HG02938 (cell line): Measurements from ENCODE around the gene PAX4.
"Not testable (repeated sequence)": the region's sequence is repeated elsewhere in the genome, so short reads cannot be mapped to it uniquely, and the experiment has no call there.

Experiments
- ATAC-seq: cut with Tn5 transposase; IDR thresholded peaks from one replicate; pipeline ENCODE4 v1.9.1; 2021; ENCODE audit warnings: mild to moderate bottlenecking, moderate library complexity; ENCODE audit not compliant: unreplicated experiment

PAX4 gene

GRCh38 chr7:127587663-127588018 lies 30.3 kb downstream of the PAX4 start:
- ATAC-seq = no peak

- ATAC-seq = no peak
Measured at GRCh38 chr7:127586346-127586745, 31.6 kb downstream of the PAX4 start.

GRCh38 chr7:127585044-127585953 lies 32.6 kb downstream of the PAX4 start, which contains the start of gene GCC1:
TSS of gene GCC1 (minus strand) at chr7:127585596. CDS start at chr7:127585182, 414 bp downstream.
- ATAC-seq = peak; percentile 73

- ATAC-seq = no peak
Measured at GRCh38 chr7:127584648-127585043, 33.3 kb downstream of the PAX4 start.

- no peak for ATAC-seq
Measured at GRCh38 chr7:127582361-127582760, 35.6 kb downstream of the PAX4 start.

- ATAC-seq = no peak
Measured at GRCh38 chr7:127581716-127582115, 36.2 kb downstream of the PAX4 start.

GRCh38 chr7:127580612-127581011 lies 37.3 kb downstream of the PAX4 start:
- ATAC-seq = no peak

GRCh38 chr7:127578711-127579275 lies 39.1 kb downstream of the PAX4 start:
- no peak for ATAC-seq

GRCh38 chr7:127578036-127578684 lies 39.8 kb downstream of the PAX4 start:
- no peak for ATAC-seq

GRCh38 chr7:127571741-127572505 lies 46.0 kb downstream of the PAX4 start:
- ATAC-seq = no peak

- ATAC-seq = not testable (repeated sequence)
Measured at GRCh38 chr7:127568034-127568433, 49.9 kb downstream of the PAX4 start.

- no peak for ATAC-seq
Measured at GRCh38 chr7:127566242-127566641, 51.7 kb downstream of the PAX4 start.
